ENCODE results near the gene GPRC5A.

DNA sequence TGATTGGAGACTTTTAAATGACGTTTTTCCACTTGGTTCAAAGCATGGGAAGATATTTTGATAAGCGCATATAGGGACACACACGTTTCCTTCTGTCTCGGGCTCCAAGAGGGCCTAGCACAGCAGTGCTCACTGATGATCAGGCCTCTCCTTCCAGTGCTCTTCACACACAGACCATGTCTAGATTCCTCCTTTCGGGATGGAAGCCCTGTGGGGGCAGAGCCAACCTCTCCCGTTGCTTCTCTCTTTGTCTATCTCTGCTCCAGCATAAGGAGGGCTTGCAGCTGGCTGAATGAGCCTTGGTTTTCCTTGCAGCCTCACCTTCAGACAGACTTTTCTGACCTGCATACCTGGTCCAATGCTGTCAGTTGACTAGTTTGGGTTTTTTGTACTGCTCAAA lies 38.3 kb downstream of the GPRC5A start:
- TF ChIP-seq, protein P1, sequence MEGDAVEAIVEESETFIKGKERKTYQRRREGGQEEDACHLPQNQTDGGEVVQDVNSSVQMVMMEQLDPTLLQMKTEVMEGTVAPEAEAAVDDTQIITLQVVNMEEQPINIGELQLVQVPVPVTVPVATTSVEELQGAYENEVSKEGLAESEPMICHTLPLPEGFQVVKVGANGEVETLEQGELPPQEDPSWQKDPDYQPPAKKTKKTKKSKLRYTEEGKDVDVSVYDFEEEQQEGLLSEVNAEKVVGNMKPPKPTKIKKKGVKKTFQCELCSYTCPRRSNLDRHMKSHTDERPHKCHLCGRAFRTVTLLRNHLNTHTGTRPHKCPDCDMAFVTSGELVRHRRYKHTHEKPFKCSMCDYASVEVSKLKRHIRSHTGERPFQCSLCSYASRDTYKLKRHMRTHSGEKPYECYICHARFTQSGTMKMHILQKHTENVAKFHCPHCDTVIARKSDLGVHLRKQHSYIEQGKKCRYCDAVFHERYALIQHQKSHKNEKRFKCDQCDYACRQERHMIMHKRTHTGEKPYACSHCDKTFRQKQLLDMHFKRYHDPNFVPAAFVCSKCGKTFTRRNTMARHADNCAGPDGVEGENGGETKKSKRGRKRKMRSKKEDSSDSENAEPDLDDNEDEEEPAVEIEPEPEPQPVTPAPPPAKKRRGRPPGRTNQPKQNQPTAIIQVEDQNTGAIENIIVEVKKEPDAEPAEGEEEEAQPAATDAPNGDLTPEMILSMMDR (conservative IDR thresholded peaks at IDR 0.05; ENCODE audit: low read depth, low read length): no peak
- TF ChIP-seq EZH2 (IDR thresholded peaks at IDR 0.05; ENCODE audit: borderline replicate concordance, low read depth, low read length, poor library complexity, severe bottlenecking): no peak

Measured in A673 (cell line).